DND-41 (cell line): ENCODE data around the gene DYSF.

ENCODE experiments used
- CTCF ChIP-seq: IDR thresholded peaks from 2 replicates; pipeline ENCODE4 v1.5.1; 2012; ENCODE audit warnings: borderline replicate concordance, low read length, moderate library complexity, mild to moderate bottlenecking; ENCODE audit not compliant: poor library complexity, severe bottlenecking; ENCODE audit errors: extremely low read depth
- EZH2 ChIP-seq: IDR thresholded peaks from 3 replicates; pipeline ENCODE4 v1.6.1; 2012; ENCODE audit warnings: borderline replicate concordance, low read depth, mild to moderate bottlenecking, moderate library complexity, low read length, inconsistent platforms; ENCODE audit not compliant: severe bottlenecking

- no peak for TF ChIP-seq CTCF
- TF ChIP-seq EZH2: no peak
Measured at GRCh38 chr2:71462641-71463341, 9.4 kb downstream of the DYSF start.
